NCI-H510A (cell line): Measurements from ENCODE around the gene MCOLN1.
"Not testable (repeated sequence)": the region's sequence is repeated elsewhere in the genome, so short reads cannot be mapped to it uniquely, and the experiment has no call there.

ENCODE experiments used
- DNase-seq: peaks from one replicate; lab custom pipeline; 2025; lab: John Stamatoyannopoulos, UW

Gene MCOLN1

DNA sequence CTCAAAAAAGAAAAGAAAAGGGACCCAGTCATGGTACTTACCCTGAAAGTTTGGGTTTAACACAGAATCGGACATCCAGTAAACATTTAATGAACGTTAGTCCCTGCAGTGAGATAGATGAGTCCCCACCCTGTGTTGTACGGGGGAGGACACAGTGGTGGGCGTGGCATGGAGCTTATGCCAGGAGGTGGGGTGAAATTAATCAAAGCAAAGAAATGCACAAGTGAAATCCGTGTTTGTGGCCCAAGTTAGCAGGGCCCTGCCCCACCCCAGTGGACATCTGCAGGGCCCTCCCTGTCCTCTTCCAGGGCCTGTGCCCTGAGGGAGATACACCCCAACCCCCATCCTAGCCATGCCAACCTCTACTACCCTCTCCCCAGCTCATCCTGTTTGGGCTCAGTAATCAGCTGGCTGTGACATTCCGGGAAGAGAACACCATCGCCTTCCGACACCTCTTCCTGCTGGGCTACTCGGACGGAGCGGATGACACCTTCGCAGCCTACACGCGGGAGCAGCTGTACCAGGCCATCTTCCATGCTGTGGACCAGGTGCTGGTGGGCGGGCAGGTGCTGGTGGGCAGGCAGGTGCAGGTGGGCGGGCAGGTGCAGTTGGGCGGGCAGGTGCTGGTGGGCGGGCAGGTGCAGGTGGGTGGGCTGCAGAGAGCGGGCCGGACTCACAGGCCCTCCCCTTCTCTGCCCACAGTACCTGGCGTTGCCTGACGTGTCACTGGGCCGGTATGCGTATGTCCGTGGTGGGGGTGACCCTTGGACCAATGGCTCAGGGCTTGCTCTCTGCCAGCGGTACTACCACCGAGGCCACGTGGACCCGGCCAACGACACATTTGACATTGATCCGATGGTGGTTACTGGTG is 3.9 kb downstream of the MCOLN1 start:
- no peak for DNase-seq

DNA sequence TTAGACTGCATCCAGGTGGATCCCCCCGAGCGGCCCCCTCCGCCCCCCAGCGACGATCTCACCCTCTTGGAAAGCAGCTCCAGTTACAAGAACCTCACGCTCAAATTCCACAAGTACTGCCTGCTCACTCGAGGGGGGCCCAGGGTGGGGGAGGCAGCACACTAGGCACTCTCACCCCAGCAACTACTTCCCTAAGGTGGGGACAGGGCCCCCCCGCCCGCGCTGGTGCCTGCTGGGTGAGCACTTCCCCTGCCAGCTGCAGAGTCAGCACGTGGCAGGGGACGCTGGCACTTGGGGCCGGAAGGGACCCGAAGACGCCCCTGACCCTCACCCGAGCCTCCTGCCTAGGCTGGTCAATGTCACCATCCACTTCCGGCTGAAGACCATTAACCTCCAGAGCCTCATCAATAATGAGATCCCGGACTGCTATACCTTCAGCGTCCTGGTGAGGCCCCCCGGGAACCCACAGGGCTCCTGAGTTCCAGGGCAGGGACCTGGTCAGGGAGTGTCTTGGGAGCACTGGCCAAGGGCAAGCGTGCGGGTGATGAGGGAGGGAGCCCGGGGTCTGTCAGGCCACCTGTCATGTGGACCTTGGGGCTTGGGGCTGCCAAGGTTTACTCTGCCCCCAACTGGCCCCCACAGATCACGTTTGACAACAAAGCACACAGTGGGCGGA is 5.2 kb downstream of the MCOLN1 start:
- no peak for DNase-seq

DNA sequence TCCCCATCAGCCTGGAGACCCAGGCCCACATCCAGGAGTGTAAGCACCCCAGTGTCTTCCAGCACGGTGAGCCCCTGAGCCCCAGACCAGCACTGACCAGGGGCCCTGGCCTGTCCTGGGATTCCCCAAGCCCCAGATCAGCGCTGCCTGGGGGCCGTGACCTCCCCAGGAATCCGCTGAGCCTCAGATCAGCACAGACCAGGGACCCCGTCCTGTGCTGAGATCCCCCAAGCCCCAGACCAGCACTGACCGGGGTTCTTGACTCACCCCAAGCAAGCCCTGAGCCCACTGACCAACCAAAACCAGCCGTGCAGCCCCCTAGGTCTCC is 5.7 kb downstream of the MCOLN1 start:
- DNase-seq: no peak

GRCh38 chr19:7528522-7529245 is 6.3 kb downstream of the MCOLN1 start:
- DNase-seq: no peak

DNA sequence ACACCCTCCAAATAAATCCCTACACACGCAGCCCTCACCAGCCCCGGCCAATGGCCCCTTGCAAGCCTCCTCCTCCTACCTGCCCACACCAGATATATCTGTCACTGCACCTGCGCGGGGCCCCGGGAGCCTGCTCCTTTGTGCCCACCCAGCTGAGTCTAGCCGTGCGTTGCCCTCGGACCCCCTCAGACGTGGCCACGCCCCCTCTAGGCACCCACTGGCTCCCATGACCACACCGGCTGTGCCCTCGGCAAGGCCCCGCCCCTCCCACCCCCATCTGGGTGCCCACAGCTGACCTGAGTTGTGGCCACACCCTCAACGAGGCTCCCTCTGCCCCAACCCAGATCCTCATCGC is 6.8 kb downstream of the MCOLN1 start:
- DNase-seq: no peak

DNA sequence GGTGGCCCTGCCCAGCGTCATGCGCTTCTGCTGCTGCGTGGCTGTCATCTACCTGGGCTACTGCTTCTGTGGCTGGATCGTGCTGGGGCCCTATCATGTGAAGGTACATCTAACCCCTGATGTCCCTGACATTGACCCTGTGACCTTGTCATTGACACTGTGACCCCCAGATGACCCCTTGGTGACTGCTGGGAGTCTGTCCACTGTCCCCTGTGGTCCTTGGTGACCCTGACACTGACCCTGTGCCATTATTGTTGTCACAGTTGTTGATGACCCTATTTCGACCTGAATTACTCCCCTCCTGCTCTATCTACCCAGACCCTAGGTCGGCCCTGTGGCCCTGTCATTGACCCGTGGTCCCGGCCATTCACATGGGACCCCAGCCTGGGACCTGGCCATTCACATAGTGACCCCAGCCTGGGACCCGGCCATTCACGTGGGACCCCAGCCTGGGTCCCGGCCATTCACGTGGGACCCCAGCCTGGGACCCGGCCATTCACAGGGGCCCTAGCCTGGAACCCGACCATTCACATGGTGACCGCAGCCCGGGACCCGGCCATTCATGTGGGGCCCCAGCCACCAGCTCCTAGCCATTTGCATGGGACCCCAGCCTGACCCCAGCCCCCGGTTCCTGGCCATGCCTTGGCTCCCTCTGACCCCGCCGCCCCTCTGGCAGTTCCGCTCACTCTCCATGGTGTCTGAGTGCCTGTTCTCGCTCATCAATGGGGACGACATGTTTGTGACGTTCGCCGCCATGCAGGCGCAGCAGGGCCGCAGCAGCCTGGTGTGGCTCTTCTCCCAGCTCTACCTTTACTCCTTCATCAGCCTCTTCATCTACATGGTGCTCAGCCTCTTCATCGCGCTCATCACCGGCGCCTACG is 7.4 kb downstream of the MCOLN1 start:
- DNase-seq: no peak

GRCh38 chr19:7533281-7533885 is 11.0 kb downstream of the MCOLN1 start:
- DNase-seq: no peak

DNA sequence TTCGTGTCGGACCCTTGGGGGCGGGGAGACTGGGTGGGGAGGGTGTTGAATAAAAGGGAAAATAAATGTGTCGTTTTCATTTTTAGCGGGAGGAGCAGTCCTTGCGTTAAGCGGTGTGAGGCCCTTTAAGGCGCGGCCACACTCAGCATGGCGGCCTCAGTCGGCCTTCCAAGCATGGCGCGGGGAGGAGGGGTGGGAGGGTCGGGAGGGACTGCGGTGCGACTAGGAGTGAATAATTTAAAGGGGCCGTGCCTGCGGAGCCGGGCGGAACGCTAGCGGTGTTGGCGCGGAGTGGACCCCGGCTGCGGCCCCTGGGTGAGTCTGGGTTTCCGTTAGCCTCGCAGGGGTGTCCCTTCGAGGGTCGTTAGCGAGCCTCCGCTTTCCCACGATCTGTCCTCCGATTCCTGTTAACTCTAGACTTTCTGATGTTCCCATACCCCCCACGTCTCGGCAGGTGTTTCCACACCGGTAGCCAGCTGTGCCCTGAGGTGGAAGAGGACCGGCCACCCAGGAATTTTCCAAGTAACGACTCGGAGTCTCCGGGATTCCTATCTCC is 11.6 kb downstream of the MCOLN1 start:
- DNase-seq: peak; percentile 72

GRCh38 chr19:7534531-7535046 is 12.2 kb downstream of the MCOLN1 start:
- no peak for DNase-seq

DNA sequence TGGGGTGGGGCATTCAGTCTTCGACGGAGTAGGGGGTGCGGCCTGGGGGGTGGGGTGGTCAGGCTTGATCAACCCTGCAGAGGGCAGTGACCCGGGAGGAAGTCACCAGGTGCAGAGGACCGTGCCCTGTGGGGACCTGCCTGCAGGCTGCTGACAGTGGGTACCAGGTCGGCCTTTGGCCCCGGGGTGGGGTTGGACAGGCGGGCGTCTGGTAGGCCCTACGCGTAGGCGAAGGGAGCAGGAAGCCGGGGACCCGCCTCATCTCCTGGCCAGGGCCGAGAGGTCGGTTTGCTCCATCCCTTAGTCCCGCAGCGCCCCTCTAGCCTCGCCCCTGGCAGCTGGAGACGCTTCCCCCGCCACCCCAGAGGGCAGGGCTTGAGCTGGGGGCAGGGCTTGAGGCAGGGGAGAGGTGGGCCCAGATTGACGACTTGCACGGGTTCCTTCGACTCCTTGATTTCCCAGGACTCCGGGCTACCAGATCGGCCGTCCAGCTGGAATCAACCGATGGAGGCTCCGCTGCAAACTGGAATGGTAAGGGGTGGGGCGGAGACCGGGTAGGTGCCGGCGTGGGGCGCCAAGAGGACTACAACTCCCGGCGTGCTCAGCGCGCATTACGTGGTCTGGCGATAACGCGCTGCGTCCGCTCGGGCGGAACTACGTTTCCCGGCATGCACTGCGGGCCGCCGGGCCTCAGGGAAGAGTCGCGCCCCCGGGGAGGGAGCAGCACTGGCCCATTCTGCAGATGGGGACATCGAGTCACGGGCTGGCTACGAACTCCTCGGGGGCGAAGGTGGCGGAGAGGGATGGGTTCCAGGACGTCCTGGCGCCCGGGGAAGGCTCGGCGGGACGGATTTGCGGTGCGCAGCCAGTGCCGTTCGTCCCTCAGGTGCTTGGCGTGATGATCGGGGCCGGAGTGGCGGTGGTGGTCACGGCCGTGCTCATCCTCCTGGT is 12.9 kb downstream of the MCOLN1 start, which contains the start of gene PNPLA6:
Gene PNPLA6 (plus strand): TSS at position 671 of the 951 bp plus-strand sequence. CDS start 72 bp downstream, at position 743.
- peak; percentile 87 for DNase-seq

DNA sequence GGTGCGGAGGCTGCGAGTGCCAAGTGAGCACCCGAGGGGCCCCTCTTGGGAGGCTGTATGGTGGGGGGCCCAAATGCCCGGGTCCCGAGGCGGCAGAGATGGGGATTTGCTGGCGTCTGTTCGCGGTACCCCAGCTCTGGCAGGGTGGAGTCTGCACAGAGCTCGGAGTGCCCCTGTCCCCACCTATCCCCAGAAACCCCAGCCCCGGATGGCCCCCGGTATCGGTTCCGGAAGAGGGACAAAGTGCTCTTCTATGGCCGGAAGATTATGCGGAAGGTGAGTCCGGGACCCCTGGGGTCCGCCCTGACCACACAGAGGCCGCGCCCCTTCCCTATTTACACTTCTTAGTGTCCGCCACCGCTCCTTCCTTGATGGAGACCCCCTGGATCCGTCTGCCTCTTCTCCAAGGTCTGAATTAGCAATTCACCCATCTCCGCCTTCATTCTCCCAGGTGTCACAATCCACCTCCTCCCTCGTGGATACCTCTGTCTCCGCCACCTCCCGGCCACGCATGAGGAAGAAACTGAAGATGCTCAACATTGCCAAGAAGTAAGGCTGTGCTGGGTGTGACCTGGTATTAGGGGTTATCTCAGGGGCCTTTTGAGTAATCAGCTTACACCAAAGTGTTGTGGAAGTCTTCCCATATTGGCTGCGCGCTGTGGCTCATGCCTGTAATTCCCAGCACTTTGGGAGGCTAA is 13.7 kb downstream of the MCOLN1 start:
- DNase-seq: no peak

- DNase-seq: not testable (repeated sequence)
Observed at GRCh38 chr19:7538990-7539389, 16.6 kb downstream of the MCOLN1 start.

DNA sequence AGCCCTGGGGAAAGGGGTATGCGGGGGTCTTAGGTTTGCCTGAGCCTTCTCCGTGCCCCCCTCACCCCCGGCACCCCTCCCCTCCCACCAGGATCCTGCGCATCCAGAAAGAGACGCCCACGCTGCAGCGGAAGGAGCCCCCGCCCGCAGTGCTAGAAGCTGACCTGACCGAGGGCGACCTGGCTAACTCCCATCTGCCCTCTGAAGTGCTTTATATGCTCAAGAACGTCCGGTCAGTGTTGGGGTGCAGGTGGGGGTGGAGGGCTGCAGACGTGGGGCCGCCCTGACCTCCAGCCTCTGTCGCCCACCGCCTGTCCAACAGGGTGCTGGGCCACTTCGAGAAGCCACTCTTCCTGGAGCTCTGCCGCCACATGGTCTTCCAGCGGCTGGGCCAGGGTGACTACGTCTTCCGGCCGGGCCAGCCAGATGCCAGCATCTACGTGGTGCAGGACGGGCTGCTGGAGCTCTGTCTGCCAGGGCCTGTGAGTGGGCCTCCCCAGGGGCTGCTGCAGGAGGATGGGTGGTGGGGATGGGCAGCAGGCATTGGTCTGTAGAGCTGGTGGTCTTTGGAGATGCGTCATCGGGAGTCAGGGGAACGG is 17.5 kb downstream of the MCOLN1 start:
- DNase-seq: no peak

DNA sequence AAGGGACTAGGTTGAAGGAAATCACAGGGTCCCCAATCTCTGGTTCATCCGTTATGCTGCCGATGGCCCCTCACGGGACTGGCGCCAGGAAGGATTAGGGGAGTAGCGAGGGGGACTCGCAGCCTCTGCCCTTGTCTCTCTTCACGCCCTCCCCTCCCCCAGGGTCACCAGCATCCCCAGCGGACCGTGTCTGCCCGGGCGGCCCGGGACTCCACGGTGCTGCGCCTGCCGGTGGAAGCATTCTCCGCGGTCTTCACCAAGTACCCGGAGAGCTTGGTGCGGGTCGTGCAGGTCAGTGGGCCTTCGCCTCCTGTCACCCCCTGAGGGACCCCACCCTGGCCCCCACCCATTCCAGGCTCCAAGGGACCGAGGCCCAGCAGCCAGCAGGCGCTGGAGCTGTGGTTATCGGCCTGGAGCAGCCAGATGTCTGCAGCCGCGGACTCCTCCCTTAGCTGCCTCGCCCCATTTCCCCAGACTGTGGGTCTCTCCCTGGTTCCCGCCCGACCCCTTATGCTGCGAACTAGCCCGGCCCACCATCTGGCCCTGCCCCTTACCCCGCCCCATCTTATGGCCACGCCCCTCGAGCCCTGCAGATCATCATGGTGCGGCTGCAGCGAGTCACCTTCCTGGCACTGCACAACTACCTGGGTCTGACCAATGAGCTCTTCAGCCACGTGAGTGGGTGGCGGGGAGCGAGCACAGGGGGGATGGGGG is 18.5 kb downstream of the MCOLN1 start:
- no peak for DNase-seq

DNA sequence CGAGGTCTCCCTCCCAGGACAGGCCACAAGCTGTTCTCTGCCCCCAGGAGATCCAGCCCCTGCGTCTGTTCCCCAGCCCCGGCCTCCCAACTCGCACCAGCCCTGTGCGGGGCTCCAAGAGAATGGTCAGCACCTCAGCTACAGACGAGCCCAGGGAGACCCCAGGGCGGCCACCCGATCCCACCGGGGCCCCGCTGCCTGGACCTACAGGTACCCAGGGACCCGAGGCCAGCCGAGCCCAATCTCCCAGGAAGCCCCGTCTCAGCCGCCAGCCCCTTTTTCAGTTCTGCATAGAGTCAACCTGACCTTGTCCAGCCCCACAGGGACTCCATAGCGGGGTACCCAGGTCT is 19.0 kb downstream of the MCOLN1 start:
- no peak for DNase-seq

- DNase-seq: no peak
Observed at GRCh38 chr19:7541828-7542443, 19.5 kb downstream of the MCOLN1 start.

DNA sequence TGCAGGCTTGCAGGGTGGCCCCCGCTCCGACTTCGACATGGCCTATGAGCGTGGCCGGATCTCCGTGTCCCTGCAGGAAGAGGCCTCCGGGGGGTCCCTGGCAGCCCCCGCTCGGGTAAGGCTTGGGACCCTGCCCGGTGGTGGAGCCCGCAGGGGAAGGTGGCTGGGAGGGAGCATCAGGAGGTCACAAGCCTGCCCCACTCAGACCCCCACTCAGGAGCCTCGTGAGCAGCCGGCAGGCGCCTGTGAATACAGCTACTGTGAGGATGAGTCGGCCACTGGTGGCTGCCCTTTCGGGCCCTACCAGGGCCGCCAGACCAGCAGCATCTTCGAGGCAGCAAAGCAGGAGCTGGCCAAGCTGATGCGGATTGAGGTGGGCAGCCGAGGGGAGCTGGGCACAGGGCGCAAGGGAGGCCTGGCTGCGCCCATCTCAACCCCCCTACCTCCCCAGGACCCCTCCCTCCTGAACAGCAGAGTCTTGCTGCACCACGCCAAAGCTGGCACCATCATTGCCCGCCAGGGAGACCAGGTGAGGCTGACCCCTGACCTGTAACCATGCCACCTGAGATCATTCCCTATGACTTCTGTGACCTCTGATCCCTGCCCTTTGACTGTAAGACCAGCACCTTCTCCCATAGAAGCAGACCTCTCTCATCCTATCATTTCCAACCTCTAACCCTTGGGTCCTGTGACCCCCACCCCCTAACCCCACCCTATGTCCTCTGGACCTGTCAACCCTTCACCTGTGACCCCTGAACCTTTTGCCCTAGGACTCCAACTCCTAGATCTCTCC is 20.3 kb downstream of the MCOLN1 start:
- no peak for DNase-seq
